Measurements from ENCODE around the gene TDP2. TPM values are rescaled to one million over a fixed set of nuclear protein-coding genes. Genes with fewer than 3 reads are reported as not detected.

The TDP2 gene
- total RNA-seq, 1 donor from 2014 or later: 56.9 TPM

- Mint-ChIP-seq H3K27ac (ENCODE audit: unreplicated experiment) (no peak overlapping the region), H3K4me1 (ENCODE audit: low read depth, unreplicated experiment) (peaks cover 24% of the 10 kb centered on the region), H3K36me3 (ENCODE audit: unreplicated experiment) (no peaks in the 10 kb centered on the region), H3K27me3 (ENCODE audit: unreplicated experiment) (peaks cover 2% of the 10 kb centered on the region), H3K9me3 (ENCODE audit: unreplicated experiment) (peaks cover 3% of the 10 kb centered on the region), H3K4me3 (ENCODE audit: unreplicated experiment) (no peak overlapping the region)
- TF ChIP-seq CTCF (IDR thresholded peaks at IDR 0.05; ENCODE audit: partially characterized antibody, unreplicated experiment): no peak
- no peak for DNase-seq
These were observed 7.8 kb downstream of the TDP2 start for GRCh38 chr6:24658573-24659560.

- Mint-ChIP-seq H3K36me3 (ENCODE audit: unreplicated experiment) (no peaks in the 10 kb centered on the region), H3K4me1 (ENCODE audit: low read depth, unreplicated experiment) (peaks cover 9% of the 10 kb centered on the region), H3K27ac (ENCODE audit: unreplicated experiment) (no peak overlapping the region), H3K4me3 (ENCODE audit: unreplicated experiment) (no peak overlapping the region), H3K9me3 (ENCODE audit: unreplicated experiment) (no peaks in the 10 kb centered on the region), H3K27me3 (ENCODE audit: unreplicated experiment) (peaks cover 2% of the 10 kb centered on the region)
- DNase-seq: no peak
- TF ChIP-seq CTCF (IDR thresholded peaks at IDR 0.05; ENCODE audit: partially characterized antibody, unreplicated experiment): no peak
These were observed 11.5 kb downstream of the TDP2 start for GRCh38 chr6:24655215-24655614.

GRCh38 chr6:24650365-24650764, 16.3 kb downstream of the TDP2 start:
- peaks cover 2% of the 10 kb centered on the region for H3K4me1 Mint-ChIP-seq (ENCODE audit: low read depth, unreplicated experiment)
- no peaks in the 10 kb centered on the region for H3K36me3 Mint-ChIP-seq (ENCODE audit: unreplicated experiment)
- H3K27me3 Mint-ChIP-seq (ENCODE audit: unreplicated experiment): peaks cover 2% of the 10 kb centered on the region
- TF ChIP-seq CTCF (IDR thresholded peaks at IDR 0.05; ENCODE audit: partially characterized antibody, unreplicated experiment): no peak
- H3K4me3 Mint-ChIP-seq (ENCODE audit: unreplicated experiment): no peak overlapping the region
- peaks cover 4% of the 10 kb centered on the region for H3K9me3 Mint-ChIP-seq (ENCODE audit: unreplicated experiment)
- no peak overlapping the region for H3K27ac Mint-ChIP-seq (ENCODE audit: unreplicated experiment)
- no peak for DNase-seq

- H3K9me3 Mint-ChIP-seq (ENCODE audit: unreplicated experiment): peaks cover 4% of the 10 kb centered on the region
These were observed 17.0 kb downstream of the TDP2 start for GRCh38 chr6:24649691-24650090.

More at GRCh38 chr6:24649691-24650090, 17.0 kb downstream of the TDP2 start:
- Mint-ChIP-seq H3K27me3 (ENCODE audit: unreplicated experiment) (peaks cover 2% of the 10 kb centered on the region), H3K4me3 (ENCODE audit: unreplicated experiment) (no peak overlapping the region), H3K4me1 (ENCODE audit: low read depth, unreplicated experiment) (peaks cover 2% of the 10 kb centered on the region), H3K27ac (ENCODE audit: unreplicated experiment) (no peak overlapping the region), H3K36me3 (ENCODE audit: unreplicated experiment) (no peaks in the 10 kb centered on the region)
- TF ChIP-seq CTCF (IDR thresholded peaks at IDR 0.05; ENCODE audit: partially characterized antibody, unreplicated experiment): no peak
- no peak for DNase-seq

Data from glutamatergic neuron (in vitro differentiated cells).